Peyer's patch (tissue), 4 donors: Measurements from ENCODE around the gene EGR2. TPM values are rescaled to one million over a fixed set of nuclear protein-coding genes. Genes with fewer than 3 reads are reported as not detected.
"Not testable (repeated sequence)": the region's sequence is repeated elsewhere in the genome, so short reads cannot be mapped to it uniquely, and the experiment has no call there.

Experiments
- DNase-seq, 3 donors: peaks; one replicate each; pipeline ENCODE4 v3.0.0-alpha.2; 2017 to 2019
- H3K27ac ChIP-seq, 4 donors: fragments of 200-600 bp; sonication (generic); one replicate each; pipeline ENCODE4 v1.5.1; 2016 to 2019
- H3K27me3 ChIP-seq, 2 donors: fragments of 200-600 bp; sonication (generic); one replicate each; pipeline ENCODE4 v1.5.1; 2019
- H3K36me3 ChIP-seq, 3 donors: fragments of 200-600 bp; sonication (generic); one replicate each; pipeline ENCODE4 v1.5.1; 2016 to 2019
- H3K4me1 ChIP-seq, 4 donors: fragments of 200-600 bp; sonication (generic); one replicate each; pipeline ENCODE4 v1.5.1; 2016 to 2019
- H3K4me3 ChIP-seq, 4 donors: fragments of 200-600 bp; sonication (generic); 1 replicate in 3 of 4; 2 replicates in 1 of 4; pipeline ENCODE4 v1.5.1; 2016 to 2019; ENCODE audit warnings: mild to moderate bottlenecking in 1 of 4
- H3K9me3 ChIP-seq, 4 donors: fragments of 200-600 bp; sonication (generic); one replicate each; pipeline ENCODE4 v1.5.1; 2016 to 2019; ENCODE audit warnings: mild to moderate bottlenecking in 1 of 4
- POLR2A ChIP-seq, 2 donors: fragments of 450-650 bp; IDR thresholded peaks; one replicate each; pipeline ENCODE4 v1.5.1; 2017; ENCODE audit warnings: antibody characterized with exemption in 2 of 2, mild to moderate bottlenecking in 2 of 2, moderate library complexity in 2 of 2
- total RNA-seq, 4 donors: library from RNA; depleted of rRNA; stranded (reverse); fragments of >200 nt; gene quantifications; one replicate each; pipeline ENCODE4 v1.1.0, GENCODE V29; 2016
- TF ChIP-seq, protein P1 (sequence below), 6 experiments: fragments of 450-650 bp in 4 of 6; fragments of 200-600 bp in 2 of 6; sonication (generic) in 1 of 6; IDR thresholded peaks; one replicate each; pipeline ENCODE4 v1.5.1; 2017 to 2019; ENCODE audit warnings: antibody characterized with exemption in 6 of 6, mild to moderate bottlenecking in 3 of 6, moderate library complexity in 1 of 6

EGR2 gene
- total RNA-seq, 4 donors from 2014 or later = 0.53 to 5.0 (median 0.69) TPM

DNA sequence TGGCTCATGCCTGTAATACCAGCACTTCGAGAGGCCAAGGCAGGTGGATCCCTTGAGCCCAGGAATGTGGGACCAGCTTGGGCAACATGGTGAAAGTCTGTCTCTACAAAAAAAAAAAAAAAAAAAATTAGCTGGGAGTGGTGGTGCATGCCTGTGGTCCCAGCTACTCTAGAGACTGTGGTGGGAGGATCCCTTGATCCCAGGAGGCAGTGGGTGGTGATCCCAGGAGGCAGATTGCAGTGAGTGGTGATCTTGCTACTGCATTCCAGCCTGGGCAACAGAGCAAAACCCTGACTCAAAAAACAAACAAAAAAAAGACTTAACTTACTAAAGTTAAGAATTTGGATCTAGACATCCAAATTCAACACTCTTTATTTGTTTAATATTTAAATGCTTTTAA, 21.9 kb downstream of the EGR2 start:
- Histone ChIP-seq H3K4me1 (no peaks in the 10 kb centered on the region), H3K9me3 (no peaks in the 10 kb centered on the region), H3K4me3 (no peak overlapping the region), H3K27me3 (no peaks in the 10 kb centered on the region), H3K36me3 (no peaks in the 10 kb centered on the region), H3K27ac (no peak overlapping the region)
- TF ChIP-seq POLR2A (IDR thresholded peaks at IDR 0.05) = no peak
- TF ChIP-seq, protein P1, sequence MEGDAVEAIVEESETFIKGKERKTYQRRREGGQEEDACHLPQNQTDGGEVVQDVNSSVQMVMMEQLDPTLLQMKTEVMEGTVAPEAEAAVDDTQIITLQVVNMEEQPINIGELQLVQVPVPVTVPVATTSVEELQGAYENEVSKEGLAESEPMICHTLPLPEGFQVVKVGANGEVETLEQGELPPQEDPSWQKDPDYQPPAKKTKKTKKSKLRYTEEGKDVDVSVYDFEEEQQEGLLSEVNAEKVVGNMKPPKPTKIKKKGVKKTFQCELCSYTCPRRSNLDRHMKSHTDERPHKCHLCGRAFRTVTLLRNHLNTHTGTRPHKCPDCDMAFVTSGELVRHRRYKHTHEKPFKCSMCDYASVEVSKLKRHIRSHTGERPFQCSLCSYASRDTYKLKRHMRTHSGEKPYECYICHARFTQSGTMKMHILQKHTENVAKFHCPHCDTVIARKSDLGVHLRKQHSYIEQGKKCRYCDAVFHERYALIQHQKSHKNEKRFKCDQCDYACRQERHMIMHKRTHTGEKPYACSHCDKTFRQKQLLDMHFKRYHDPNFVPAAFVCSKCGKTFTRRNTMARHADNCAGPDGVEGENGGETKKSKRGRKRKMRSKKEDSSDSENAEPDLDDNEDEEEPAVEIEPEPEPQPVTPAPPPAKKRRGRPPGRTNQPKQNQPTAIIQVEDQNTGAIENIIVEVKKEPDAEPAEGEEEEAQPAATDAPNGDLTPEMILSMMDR (IDR thresholded peaks at IDR 0.05) = no peak
- no peak for DNase-seq

DNA sequence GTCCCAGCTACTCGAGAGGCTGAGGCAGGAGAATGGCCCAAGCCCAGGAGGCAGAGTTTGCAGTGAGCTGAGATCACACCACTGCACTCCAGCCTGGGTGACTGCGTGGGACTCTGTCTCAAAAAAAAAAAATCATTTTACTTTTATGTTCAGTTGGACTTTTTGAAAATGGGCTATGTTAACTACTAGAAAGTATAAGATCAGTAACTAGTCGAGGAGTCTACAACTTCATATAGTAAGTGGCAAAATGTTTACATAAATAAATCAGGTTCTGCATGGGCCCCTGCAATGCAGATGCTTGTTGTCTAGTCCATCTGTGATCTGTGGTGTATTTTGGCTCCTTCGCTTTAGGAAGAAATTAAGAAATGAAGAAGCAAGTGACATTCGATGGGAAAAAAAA, 23.9 kb downstream of the EGR2 start:
- Histone ChIP-seq H3K9me3 (no peaks in the 10 kb centered on the region), H3K27me3 (no peaks in the 10 kb centered on the region), H3K27ac (no peak overlapping the region), H3K36me3 (no peaks in the 10 kb centered on the region), H3K4me1 (no peaks in the 10 kb centered on the region), H3K4me3 (no peak overlapping the region)
- TF ChIP-seq, protein P1 (IDR thresholded peaks at IDR 0.05) = no peak
- TF ChIP-seq POLR2A (IDR thresholded peaks at IDR 0.05) = no peak
- DNase-seq = no peak

DNA sequence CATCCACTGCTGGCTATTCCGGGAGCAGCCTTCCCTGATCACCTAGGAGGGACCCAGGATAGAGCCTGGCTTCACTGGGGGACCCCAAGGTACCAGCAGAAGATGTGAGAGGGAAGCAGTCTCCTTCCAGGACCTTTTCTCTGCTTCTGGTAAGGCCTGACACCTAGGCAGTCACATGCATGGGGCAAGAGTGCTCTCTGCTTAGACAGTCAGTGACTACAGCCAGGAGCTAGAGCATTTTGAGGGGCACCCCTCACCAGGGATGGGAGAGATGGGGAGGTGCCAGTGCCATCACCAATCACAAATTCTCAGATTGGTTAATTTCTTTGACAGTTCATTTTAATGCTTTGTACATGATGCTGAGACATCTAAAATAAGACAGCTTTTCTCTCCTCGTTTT, 25.6 kb downstream of the EGR2 start:
- H3K4me3 ChIP-seq = no peak overlapping the region
- H3K27ac ChIP-seq = no peak overlapping the region
- no peaks in the 10 kb centered on the region for H3K36me3 ChIP-seq
- DNase-seq = no peak
- no peaks in the 10 kb centered on the region for H3K4me1 ChIP-seq
- no peaks in the 10 kb centered on the region for H3K9me3 ChIP-seq
- no peaks in the 10 kb centered on the region for H3K27me3 ChIP-seq
- TF ChIP-seq POLR2A (IDR thresholded peaks at IDR 0.05) = no peak
- TF ChIP-seq, protein P1 (IDR thresholded peaks at IDR 0.05) = no peak

DNA sequence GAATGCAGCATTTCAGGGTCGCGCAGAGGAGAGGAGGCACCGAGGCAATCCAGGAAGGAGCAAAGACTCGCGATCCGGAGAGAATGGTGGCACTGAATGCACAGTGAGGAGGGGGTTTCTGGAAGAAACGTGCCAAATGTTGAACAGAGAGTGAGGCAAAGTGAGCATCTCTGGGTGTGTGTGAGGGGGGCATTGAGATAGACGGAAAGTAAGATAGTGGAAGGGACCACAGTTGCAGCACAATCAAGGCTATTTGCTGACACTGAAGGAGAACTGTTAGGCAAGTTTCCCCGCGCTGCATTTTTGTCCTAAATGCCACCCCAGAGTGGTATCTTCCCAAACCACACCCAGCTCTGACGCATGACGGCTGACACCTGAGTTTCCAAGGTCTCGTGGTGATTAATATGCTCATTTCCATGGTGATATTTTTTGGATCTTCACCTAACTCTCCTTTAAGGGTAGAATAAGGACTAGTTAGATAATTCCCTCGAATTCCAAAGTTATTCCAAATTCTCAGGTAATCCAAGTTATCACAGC, 26.1 kb downstream of the EGR2 start:
- no peaks in the 10 kb centered on the region for H3K9me3 ChIP-seq
- no peak for TF ChIP-seq POLR2A (IDR thresholded peaks at IDR 0.05)
- TF ChIP-seq, protein P1 (IDR thresholded peaks at IDR 0.05) = no peak
- DNase-seq = no peak
- H3K36me3 ChIP-seq = no peaks in the 10 kb centered on the region
- no peaks in the 10 kb centered on the region for H3K27me3 ChIP-seq
- H3K4me3 ChIP-seq = no peak overlapping the region
- no peak overlapping the region for H3K27ac ChIP-seq
- no peaks in the 10 kb centered on the region for H3K4me1 ChIP-seq

DNA sequence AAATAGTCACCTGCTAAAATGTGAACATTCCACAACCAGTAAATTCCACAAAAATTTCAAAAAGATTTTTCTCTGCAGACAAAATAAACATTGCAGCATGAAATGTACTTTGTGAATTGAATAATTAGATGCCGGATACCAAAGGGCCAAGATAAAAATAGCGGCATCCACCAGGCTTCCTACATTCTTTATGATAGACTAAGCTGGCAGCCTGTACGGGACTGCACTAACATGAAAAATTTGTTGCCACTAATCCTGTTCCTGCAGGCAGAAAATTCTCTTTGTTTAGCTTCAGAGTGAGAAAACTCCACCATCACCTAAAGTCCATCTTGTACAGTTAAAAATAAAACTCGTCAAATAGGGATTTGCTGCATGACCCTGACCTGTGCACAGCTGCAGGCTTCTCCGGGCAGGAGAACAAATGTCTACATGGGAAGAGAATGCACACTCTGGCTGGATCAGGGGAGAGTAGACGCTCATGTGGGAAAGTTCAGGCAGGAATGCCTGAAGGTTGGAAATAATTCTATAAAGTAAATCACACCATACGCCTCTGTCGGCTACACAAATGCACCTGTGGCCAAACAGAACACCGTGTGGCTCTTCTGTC, 27.2 kb downstream of the EGR2 start:
- TF ChIP-seq, protein P1 (IDR thresholded peaks at IDR 0.05) = no peak
- TF ChIP-seq POLR2A (IDR thresholded peaks at IDR 0.05) = no peak
- H3K36me3 ChIP-seq = no peaks in the 10 kb centered on the region
- H3K27ac ChIP-seq = no peak overlapping the region
- H3K4me3 ChIP-seq = no peak overlapping the region
- no peaks in the 10 kb centered on the region for H3K27me3 ChIP-seq
- H3K9me3 ChIP-seq = no peaks in the 10 kb centered on the region
- H3K4me1 ChIP-seq = no peaks in the 10 kb centered on the region
- DNase-seq = no peak

DNA sequence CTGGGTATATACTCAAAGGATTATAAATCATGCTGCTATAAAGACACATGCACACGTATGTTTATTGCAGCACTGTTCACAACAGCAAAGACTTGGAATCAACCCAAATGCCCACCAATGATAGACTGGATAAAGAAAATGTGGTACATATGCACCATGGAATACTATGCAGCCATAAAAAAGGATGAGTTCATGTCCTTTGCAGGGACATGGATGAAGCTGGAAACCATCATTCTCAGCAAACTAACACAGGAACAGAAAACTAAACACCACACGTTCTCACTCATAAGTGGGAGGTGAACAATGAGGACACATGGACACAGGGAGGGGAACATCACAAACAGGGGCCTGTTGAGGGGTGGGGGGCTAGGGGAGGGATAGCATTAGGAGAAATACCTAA, 27.9 kb downstream of the EGR2 start:
- not testable (repeated sequence) for H3K36me3 ChIP-seq, H3K4me3 ChIP-seq, H3K4me1 ChIP-seq, H3K27ac ChIP-seq, DNase-seq, H3K9me3 ChIP-seq, H3K27me3 ChIP-seq

DNA sequence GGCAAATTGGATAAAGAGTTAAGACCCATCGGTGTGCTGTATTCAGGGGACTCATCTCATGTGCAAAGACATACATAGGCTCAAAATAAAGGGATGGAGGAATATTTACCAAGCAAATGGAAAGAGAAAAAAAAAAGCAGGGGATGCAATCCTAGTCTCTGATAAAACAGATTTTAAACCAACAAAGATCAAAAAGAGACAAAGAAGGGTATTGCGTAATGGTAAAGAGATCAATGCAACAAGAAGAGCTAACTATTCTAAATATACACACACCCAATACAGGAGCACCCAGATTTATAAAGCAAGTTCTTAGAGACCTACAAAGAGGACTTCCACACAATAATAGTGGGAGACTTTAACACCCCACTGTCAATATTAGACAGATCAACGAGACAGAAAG, 31.6 kb downstream of the EGR2 start:
- not testable (repeated sequence) for H3K4me1 ChIP-seq, H3K27me3 ChIP-seq, DNase-seq, H3K9me3 ChIP-seq, H3K36me3 ChIP-seq, H3K4me3 ChIP-seq, H3K27ac ChIP-seq
